ENCODE results near the gene PIK3R1. TPM values are rescaled to one million over a fixed set of nuclear protein-coding genes. Genes with fewer than 3 reads are reported as not detected.

PIK3R1 gene
- total and polyA plus RNA-seq, 2 experiments from 2014 or later, result 5.9 to 9.8 TPM

DNA sequence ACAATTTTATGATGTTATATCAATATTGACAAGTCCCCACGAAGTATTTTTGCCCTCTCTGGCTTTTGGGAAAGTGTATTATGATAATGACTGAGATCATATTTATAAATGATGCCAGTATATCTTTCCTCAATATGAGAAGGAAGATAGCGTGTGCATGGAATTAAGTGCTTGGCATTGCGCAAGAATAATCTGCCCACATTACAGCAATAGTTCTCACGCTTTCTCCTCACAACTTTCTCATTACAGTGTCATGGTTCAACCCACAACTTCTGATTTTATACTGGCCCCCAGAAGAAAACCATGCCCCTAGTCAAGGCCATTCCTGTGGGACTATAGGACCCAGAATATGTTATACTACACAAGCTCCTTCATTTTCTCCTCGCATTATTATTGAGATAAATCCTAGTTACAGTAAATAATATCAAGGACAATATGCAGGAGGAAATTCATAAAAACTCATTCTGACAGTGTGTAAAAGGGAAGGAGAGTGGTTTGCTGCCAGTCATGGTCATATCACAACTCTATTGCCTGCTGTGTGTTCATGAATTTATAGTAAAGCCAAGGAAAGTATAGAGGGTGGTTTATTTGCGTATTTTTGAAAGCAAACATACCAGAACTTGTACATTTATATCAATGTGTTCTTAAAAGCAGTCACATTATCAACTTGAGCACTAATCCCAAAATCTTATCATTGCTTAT lies 114.1 kb downstream of the PIK3R1 start:
- peaks cover 2% of the 10 kb centered on the region; the same call in 1 of the 3 replicates for H3K4me1 Mint-ChIP-seq
- no peak overlapping the region for H2AFZ ChIP-seq

More for the DNA sequence above, 114.1 kb downstream of the PIK3R1 start:
- Histone ChIP-seq H3K79me2 (replicated peaks; ENCODE audit: insufficient read depth) (no peaks in the 10 kb centered on the region), H3K9me2 (ENCODE audit: insufficient read depth) (peaks cover 14% of the 10 kb centered on the region; the same call in 1 of the 2 replicates), H3K27ac (ENCODE audit: low read depth) (no peak overlapping the region), H3K36me3 (ENCODE audit: insufficient read depth) (no peaks in the 10 kb centered on the region), H3K4me1 (ENCODE audit: insufficient read depth) (no peaks in the 10 kb centered on the region), H4K20me1 (replicated peaks; ENCODE audit: insufficient read depth) (no peaks in the 10 kb centered on the region), H3K4me3 (no peak overlapping the region), H3K4me2 (no peak overlapping the region), H3F3A (replicated peaks; ENCODE audit: low read depth) (no peaks in the 10 kb centered on the region), H3K27me3 (ENCODE audit: insufficient read depth) (no peaks in the 10 kb centered on the region)
- Mint-ChIP-seq H3K27ac (no peak overlapping the region), H3K36me3 (ENCODE audit: low read depth) (peaks cover 4% of the 10 kb centered on the region), H3K27me3 (ENCODE audit: insufficient read depth, low read depth, poor library complexity) (no peaks in the 10 kb centered on the region), H3K9me3 (peaks cover 8% of the 10 kb centered on the region), H3K4me3 (no peak overlapping the region)
- ATAC-seq (no peak), DNase-seq (ENCODE audit: low spot score) (no peak)
- TF ChIP-seq, protein P1, sequence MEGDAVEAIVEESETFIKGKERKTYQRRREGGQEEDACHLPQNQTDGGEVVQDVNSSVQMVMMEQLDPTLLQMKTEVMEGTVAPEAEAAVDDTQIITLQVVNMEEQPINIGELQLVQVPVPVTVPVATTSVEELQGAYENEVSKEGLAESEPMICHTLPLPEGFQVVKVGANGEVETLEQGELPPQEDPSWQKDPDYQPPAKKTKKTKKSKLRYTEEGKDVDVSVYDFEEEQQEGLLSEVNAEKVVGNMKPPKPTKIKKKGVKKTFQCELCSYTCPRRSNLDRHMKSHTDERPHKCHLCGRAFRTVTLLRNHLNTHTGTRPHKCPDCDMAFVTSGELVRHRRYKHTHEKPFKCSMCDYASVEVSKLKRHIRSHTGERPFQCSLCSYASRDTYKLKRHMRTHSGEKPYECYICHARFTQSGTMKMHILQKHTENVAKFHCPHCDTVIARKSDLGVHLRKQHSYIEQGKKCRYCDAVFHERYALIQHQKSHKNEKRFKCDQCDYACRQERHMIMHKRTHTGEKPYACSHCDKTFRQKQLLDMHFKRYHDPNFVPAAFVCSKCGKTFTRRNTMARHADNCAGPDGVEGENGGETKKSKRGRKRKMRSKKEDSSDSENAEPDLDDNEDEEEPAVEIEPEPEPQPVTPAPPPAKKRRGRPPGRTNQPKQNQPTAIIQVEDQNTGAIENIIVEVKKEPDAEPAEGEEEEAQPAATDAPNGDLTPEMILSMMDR (conservative IDR thresholded peaks at IDR 0.05; ENCODE audit: low read depth in 2 of 2), result no peak
- TF ChIP-seq ZNF114 (CRISPR knock-in tag; IDR thresholded peaks at IDR 0.05), result no peak
- TF ChIP-seq STAT1 (IDR thresholded peaks at IDR 0.05; ENCODE audit: unreplicated experiment), result no peak
- TF ChIP-seq POLR2AphosphoS5 (IDR thresholded peaks at IDR 0.05; ENCODE audit: low read depth), result no peak
- TF ChIP-seq CREB1 (CRISPR knock-in tag; IDR thresholded peaks at IDR 0.05; ENCODE audit: low read depth), result no peak
- TF ChIP-seq NANOG (IDR thresholded peaks at IDR 0.05; ENCODE audit: borderline replicate concordance), result no peak
- no peak for TF ChIP-seq ZNF331 (CRISPR knock-in tag; IDR thresholded peaks at IDR 0.05; ENCODE audit: low read depth)
- TF ChIP-seq EZH2 (IDR thresholded peaks at IDR 0.05; ENCODE audit: low read depth, unreplicated experiment), result no peak
- TF ChIP-seq, protein P2, sequence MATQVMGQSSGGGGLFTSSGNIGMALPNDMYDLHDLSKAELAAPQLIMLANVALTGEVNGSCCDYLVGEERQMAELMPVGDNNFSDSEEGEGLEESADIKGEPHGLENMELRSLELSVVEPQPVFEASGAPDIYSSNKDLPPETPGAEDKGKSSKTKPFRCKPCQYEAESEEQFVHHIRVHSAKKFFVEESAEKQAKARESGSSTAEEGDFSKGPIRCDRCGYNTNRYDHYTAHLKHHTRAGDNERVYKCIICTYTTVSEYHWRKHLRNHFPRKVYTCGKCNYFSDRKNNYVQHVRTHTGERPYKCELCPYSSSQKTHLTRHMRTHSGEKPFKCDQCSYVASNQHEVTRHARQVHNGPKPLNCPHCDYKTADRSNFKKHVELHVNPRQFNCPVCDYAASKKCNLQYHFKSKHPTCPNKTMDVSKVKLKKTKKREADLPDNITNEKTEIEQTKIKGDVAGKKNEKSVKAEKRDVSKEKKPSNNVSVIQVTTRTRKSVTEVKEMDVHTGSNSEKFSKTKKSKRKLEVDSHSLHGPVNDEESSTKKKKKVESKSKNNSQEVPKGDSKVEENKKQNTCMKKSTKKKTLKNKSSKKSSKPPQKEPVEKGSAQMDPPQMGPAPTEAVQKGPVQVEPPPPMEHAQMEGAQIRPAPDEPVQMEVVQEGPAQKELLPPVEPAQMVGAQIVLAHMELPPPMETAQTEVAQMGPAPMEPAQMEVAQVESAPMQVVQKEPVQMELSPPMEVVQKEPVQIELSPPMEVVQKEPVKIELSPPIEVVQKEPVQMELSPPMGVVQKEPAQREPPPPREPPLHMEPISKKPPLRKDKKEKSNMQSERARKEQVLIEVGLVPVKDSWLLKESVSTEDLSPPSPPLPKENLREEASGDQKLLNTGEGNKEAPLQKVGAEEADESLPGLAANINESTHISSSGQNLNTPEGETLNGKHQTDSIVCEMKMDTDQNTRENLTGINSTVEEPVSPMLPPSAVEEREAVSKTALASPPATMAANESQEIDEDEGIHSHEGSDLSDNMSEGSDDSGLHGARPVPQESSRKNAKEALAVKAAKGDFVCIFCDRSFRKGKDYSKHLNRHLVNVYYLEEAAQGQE (IDR thresholded peaks at IDR 0.05; ENCODE audit: unreplicated experiment), result no peak
- no peak for TF ChIP-seq EZH2phosphoT487 (IDR thresholded peaks at IDR 0.05; ENCODE audit: unreplicated experiment)
- TF ChIP-seq, protein P3, sequence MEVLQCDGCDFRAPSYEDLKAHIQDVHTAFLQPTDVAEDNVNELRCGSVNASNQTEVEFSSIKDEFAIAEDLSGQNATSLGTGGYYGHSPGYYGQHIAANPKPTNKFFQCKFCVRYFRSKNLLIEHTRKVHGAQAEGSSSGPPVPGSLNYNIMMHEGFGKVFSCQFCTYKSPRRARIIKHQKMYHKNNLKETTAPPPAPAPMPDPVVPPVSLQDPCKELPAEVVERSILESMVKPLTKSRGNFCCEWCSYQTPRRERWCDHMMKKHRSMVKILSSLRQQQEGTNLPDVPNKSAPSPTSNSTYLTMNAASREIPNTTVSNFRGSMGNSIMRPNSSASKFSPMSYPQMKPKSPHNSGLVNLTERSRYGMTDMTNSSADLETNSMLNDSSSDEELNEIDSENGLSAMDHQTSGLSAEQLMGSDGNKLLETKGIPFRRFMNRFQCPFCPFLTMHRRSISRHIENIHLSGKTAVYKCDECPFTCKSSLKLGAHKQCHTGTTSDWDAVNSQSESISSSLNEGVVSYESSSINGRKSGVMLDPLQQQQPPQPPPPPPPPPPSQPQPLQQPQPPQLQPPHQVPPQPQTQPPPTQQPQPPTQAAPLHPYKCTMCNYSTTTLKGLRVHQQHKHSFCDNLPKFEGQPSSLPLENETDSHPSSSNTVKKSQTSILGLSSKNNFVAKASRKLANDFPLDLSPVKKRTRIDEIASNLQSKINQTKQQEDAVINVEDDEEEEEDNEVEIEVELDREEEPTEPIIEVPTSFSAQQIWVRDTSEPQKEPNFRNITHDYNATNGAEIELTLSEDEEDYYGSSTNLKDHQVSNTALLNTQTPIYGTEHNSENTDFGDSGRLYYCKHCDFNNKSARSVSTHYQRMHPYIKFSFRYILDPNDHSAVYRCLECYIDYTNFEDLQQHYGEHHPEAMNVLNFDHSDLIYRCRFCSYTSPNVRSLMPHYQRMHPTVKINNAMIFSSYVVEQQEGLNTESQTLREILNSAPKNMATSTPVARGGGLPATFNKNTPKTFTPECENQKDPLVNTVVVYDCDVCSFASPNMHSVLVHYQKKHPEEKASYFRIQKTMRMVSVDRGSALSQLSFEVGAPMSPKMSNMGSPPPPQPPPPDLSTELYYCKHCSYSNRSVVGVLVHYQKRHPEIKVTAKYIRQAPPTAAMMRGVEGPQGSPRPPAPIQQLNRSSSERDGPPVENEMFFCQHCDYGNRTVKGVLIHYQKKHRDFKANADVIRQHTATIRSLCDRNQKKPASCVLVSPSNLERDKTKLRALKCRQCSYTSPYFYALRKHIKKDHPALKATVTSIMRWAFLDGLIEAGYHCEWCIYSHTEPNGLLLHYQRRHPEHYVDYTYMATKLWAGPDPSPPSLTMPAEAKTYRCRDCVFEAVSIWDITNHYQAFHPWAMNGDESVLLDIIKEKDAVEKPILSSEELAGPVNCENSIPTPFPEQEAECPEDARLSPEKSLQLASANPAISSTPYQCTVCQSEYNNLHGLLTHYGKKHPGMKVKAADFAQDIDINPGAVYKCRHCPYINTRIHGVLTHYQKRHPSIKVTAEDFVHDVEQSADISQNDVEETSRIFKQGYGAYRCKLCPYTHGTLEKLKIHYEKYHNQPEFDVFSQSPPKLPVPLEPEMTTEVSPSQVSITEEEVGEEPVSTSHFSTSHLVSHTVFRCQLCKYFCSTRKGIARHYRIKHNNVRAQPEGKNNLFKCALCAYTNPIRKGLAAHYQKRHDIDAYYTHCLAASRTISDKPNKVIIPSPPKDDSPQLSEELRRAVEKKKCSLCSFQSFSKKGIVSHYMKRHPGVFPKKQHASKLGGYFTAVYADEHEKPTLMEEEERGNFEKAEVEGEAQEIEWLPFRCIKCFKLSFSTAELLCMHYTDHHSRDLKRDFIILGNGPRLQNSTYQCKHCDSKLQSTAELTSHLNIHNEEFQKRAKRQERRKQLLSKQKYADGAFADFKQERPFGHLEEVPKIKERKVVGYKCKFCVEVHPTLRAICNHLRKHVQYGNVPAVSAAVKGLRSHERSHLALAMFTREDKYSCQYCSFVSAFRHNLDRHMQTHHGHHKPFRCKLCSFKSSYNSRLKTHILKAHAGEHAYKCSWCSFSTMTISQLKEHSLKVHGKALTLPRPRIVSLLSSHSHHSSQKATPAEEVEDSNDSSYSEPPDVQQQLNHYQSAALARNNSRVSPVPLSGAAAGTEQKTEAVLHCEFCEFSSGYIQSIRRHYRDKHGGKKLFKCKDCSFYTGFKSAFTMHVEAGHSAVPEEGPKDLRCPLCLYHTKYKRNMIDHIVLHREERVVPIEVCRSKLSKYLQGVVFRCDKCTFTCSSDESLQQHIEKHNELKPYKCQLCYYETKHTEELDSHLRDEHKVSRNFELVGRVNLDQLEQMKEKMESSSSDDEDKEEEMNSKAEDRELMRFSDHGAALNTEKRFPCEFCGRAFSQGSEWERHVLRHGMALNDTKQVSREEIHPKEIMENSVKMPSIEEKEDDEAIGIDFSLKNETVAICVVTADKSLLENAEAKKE (CRISPR knock-in tag; IDR thresholded peaks at IDR 0.05), result no peak
- no peak for TF ChIP-seq JUNB (IDR thresholded peaks at IDR 0.05; ENCODE audit: unreplicated experiment)
- TF ChIP-seq, protein P4, sequence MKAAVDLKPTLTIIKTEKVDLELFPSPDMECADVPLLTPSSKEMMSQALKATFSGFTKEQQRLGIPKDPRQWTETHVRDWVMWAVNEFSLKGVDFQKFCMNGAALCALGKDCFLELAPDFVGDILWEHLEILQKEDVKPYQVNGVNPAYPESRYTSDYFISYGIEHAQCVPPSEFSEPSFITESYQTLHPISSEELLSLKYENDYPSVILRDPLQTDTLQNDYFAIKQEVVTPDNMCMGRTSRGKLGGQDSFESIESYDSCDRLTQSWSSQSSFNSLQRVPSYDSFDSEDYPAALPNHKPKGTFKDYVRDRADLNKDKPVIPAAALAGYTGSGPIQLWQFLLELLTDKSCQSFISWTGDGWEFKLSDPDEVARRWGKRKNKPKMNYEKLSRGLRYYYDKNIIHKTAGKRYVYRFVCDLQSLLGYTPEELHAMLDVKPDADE (IDR thresholded peaks at IDR 0.05), result no peak
